ENCODE results near the gene HOPX. TPM values are rescaled to one million over a fixed set of nuclear protein-coding genes. Genes with fewer than 3 reads are reported as not detected.

Gene HOPX
- total and polyA plus RNA-seq, 2 of the 8 experiments (the other 6 are each of a cell fraction or from before 2014, with no cell fraction given), result not detected

GRCh38 chr4:56628592-56628991 lies 52.5 kb downstream of the HOPX start:
- H3K4me2 ChIP-seq (ENCODE audit: insufficient read depth in 1 of 2, low read depth in 2 of 2, low read length in 2 of 2), result no peak overlapping the region
- H3K4me1 ChIP-seq (replicated peaks in 1 of 4; ENCODE audit: control insufficient read depth in 3 of 4, insufficient read depth in 4 of 4, low read length in 3 of 4), result no peaks in the 10 kb centered on the region
- no peak overlapping the region for H3K27ac ChIP-seq (ENCODE audit: low read depth, low read length)
- H3K56ac ChIP-seq (replicated peaks; ENCODE audit: insufficient read length, low read depth, low read length), result no peak overlapping the region
- H3K18ac ChIP-seq (ENCODE audit: extremely low read depth, low read length), result no peak overlapping the region
- no peaks in the 10 kb centered on the region for H3K36me3 ChIP-seq (ENCODE audit: control insufficient read depth in 2 of 4, insufficient read depth in 4 of 4, low read length in 3 of 4)
- no peak overlapping the region for H3K9ac ChIP-seq (replicated peaks in 1 of 4; ENCODE audit: extremely low read depth in 1 of 4, low read depth in 3 of 4, low read length in 3 of 4)
- no peak overlapping the region for H3K23ac ChIP-seq (ENCODE audit: insufficient read length)
- no peaks in the 10 kb centered on the region for H4K20me1 ChIP-seq (replicated peaks in 1 of 2; ENCODE audit: control insufficient read depth in 1 of 2, insufficient read depth in 2 of 2, low read length in 2 of 2)
- no peak overlapping the region for H4K5ac ChIP-seq (ENCODE audit: insufficient read length, low read depth, low read length)
- H2BK20ac ChIP-seq (ENCODE audit: low read length), result no peak overlapping the region
- H2AFZ ChIP-seq (ENCODE audit: low read length), result no peak overlapping the region
- no peak overlapping the region for H2BK12ac ChIP-seq (ENCODE audit: low read depth, low read length)
- H3K79me2 ChIP-seq (ENCODE audit: control insufficient read depth in 1 of 2, insufficient read depth in 2 of 2, low read length in 2 of 2), result no peaks in the 10 kb centered on the region
- H2BK120ac ChIP-seq (replicated peaks; ENCODE audit: low read depth, low read length), result no peak overlapping the region
- H4K91ac ChIP-seq (replicated peaks; ENCODE audit: insufficient read length, low read length), result no peak overlapping the region
- H2BK5ac ChIP-seq (ENCODE audit: low read depth, low read length), result no peak overlapping the region
- no peak overlapping the region for H3K4ac ChIP-seq (replicated peaks; ENCODE audit: insufficient read length, low read depth, low read length)
- H2BK15ac ChIP-seq (ENCODE audit: low read length), result no peak overlapping the region
- no peak overlapping the region for H2AK5ac ChIP-seq (ENCODE audit: low read depth, low read length)
- peaks cover 10 to 30% of the 10 kb centered on the region in 2 experiments for H3K9me3 ChIP-seq (ENCODE audit: insufficient read depth in 2 of 2, low read depth in 1 of 2, low read length in 1 of 2)
- FAIRE-seq (no peak), DNase-seq (ENCODE audit: low read depth in 1 of 2, low spot score in 2 of 2) (no peak)
- no peak overlapping the region for H3K4me3 ChIP-seq (ENCODE audit: extremely low read depth in 1 of 4, insufficient read depth in 2 of 4, low read depth in 3 of 4, low read length in 4 of 4)
- ChIA-PET CTCF (ENCODE audit: partially characterized antibody) (interaction anchor here (0.5 to 2.0 kb wide), 4 partner anchors 9 to 232 kb away, joined by 3 to 7 read pairs (median 4); no protein-coding TSS in a partner anchor), POLR2A (ENCODE audit: partially characterized antibody) (no interaction called here)
- H3K14ac ChIP-seq (ENCODE audit: insufficient read length), result no peak overlapping the region
- WGBS, 2 experiments (ENCODE audit: extremely low coverage in 1 of 2, insufficient coverage in 1 of 2, insufficient read length in 1 of 2, insufficient replicate concordance in 2 of 2, low coverage in 1 of 2, low lambda C conversion rate in 2 of 2, missing lambda C conversion rate in 1 of 2), result 84% methylated on average over 1 of the region's 1 CpG; no CpG with 5 or more reads in 1 of the 2 experiments
- no peak overlapping the region for H4K8ac ChIP-seq (ENCODE audit: extremely low read depth, insufficient read depth, low read length)
- H3K79me1 ChIP-seq (ENCODE audit: low read depth, low read length), result no peaks in the 10 kb centered on the region
- H3K23me2 ChIP-seq (ENCODE audit: low read depth, low read length), result no peaks in the 10 kb centered on the region
- no peaks in the 10 kb centered on the region; a peak in 1 of 7 replicates for H3K27me3 ChIP-seq (replicated peaks in 1 of 4; ENCODE audit: control insufficient read depth in 3 of 4, extremely low read depth in 1 of 4, insufficient read depth in 3 of 4, low read length in 3 of 4)
- peak; percentile 55; the same call in 1 of the 2 replicates for TF ChIP-seq MAFK (IDR thresholded peaks at IDR 0.05; ENCODE audit: low read depth, low read length)
- TF ChIP-seq TCF12 (IDR thresholded peaks at IDR 0.05; ENCODE audit: low read depth, low read length), result no peak

All from H1 (cell line).